Omental fat pad (tissue), 4 donors: Measurements from ENCODE around the gene MIGA2. TPM values are rescaled to one million over a fixed set of nuclear protein-coding genes. Genes with fewer than 3 reads are reported as not detected.

Experiments used
- ATAC-seq: fragments of 150-250 bp; one replicate; pipeline ENCODE4 v1.9.1; 2016; ENCODE audit warnings: mild to moderate bottlenecking, moderate library complexity; ENCODE audit not compliant: low FRiP score
- DNase-seq: peaks from one replicate; pipeline ENCODE4 v3.0.0-alpha.2; 2019; ENCODE audit warnings: low spot score
- CTCF ChIP-seq, 3 donors: fragments of 450-650 bp; IDR thresholded peaks; one replicate each; pipeline ENCODE4 v1.5.1; 2016 to 2017; ENCODE audit warnings: antibody characterized with exemption in 3 of 3, mild to moderate bottlenecking in 3 of 3, moderate library complexity in 2 of 3
- total RNA-seq, 4 donors: library from RNA; depleted of rRNA; stranded (reverse); fragments of >200 nt; gene quantifications; one replicate each; pipeline ENCODE4 v1.1.0, GENCODE V29; 2016

The MIGA2 gene
- total RNA-seq, 4 donors from 2014 or later = 19.4 to 38.5 (median 20.9) TPM

DNA sequence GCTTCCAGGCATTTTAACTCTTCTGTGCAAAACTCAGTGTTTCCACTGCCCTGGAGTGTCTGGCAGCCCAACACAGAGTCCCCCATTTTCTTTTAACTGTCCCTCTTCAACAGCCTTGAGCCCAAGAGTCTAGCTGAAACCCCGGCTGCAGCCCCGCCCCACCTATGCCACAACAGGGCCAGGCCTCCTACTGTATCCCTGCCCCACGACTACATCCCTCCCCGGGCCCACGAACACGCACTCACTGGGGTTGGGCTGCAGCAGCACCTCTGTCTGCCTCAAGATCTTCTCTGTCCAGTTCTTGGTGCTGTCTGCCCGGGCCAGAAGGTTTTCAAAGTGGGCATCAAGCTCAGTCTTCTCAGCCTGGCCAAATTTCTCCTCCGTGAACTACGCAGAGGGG is 14.4 kb upstream of the MIGA2 start:
- TF ChIP-seq CTCF (IDR thresholded peaks at IDR 0.05) = no peak
- DNase-seq (no peak), ATAC-seq (no peak)

DNA sequence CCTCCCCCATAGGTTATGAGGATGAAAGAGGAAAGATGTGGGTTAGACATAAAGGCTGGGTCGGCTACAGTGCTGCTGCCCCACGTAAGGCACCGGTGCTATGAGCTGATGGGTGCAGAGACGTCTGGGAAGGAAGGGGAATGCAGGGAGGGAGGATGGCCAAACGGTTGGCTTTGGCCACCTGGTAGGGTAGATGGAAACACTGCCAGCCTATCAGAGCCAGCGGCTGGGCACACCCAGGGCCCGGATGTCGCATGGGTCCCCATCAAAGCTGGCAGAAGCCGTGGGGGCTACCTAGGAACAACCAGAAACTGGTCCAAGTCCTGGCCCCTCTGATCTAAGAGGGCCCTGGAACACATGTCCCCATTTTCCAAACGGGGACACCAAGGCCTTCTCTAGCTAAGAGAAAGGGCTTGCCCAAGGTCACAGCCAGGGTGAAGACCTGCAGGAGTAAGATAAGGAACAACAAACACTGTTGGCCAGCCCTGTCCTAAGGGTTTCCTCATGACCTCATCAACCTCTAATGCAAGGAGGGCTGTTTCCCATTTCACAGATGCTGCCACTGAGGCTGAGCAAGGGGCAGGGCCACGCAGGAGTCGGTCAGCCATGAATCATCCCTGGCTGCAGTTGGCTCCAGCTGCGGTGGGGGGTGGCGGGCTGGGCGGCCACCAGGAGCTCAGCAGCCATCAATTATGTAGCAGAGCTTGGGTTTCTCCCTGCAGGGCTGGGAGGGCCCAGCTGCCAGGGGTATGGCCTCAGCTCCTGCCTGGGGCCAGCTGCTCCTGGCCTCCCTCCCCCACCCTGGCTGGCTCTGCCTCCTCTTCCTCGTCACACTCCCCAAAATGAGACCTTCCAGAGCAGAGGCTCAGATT is 13.2 kb upstream of the MIGA2 start:
- ATAC-seq (no peak), DNase-seq (no peak)
- TF ChIP-seq CTCF (IDR thresholded peaks at IDR 0.05) = no peak

DNA sequence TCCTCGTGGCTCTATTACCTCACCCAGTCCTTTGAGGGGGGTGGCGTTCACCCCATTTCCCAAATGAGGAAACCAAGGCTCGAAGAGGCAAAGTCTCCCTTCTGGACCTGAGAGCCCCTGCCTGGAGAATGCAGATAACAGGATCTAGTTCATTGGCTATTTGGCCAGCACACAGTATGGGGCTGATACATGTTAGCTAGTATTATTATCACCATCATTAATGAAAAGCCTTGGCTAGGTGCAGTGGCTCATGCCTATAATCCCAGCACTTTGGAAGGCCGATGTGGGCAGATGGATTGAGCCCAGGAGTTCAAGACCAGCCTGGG is 12.6 kb upstream of the MIGA2 start:
- ATAC-seq (no peak), DNase-seq (no peak)
- TF ChIP-seq CTCF (IDR thresholded peaks at IDR 0.05) = no peak

GRCh38 chr9:129026442-129027223 is 9.8 kb upstream of the MIGA2 start:
- TF ChIP-seq CTCF (IDR thresholded peaks at IDR 0.05) = no peak
- ATAC-seq (peak; percentile 5), DNase-seq (no peak)

DNA sequence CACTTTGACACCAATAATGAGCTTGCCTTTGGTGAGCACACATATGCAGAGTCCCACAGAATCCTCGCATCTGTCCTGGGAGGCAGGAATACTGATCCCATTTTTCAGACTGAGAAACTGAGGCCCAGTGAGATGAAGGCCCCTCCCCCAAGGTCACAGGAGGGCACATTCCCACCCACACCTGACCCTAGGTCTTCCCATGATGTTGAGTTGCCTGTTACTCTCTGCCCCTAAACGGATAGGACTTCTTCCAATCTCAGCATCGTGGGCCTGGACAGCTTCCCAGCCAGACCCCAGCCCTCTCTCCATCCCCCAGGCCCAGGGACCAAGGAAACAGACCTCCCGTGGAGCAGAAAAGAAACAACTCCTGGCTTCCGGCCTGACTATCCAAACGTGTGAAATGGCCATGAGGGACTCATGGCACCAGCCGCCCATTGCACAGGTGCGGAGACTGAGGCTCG is 9.2 kb upstream of the MIGA2 start:
- TF ChIP-seq CTCF (IDR thresholded peaks at IDR 0.05) = no peak
- ATAC-seq = no peak
- no peak for DNase-seq

- peak; percentile 8 for ATAC-seq
- no peak for TF ChIP-seq CTCF (IDR thresholded peaks at IDR 0.05)
- no peak for DNase-seq
Observed at GRCh38 chr9:129027685-129028191, 8.7 kb upstream of the MIGA2 start.
